Smooth muscle cell (in vitro differentiated cells): ENCODE measurements around the gene ARHGEF6. TPM values are rescaled to one million over a fixed set of nuclear protein-coding genes. Genes with fewer than 3 reads are reported as not detected.

Experiments
- DNase-seq: peaks from one replicate; lab custom pipeline; 2025; ENCODE audit not compliant: unreplicated experiment; lab: John Stamatoyannopoulos, UW
- H2AFZ ChIP-seq: fragments of 200-600 bp; sonication (generic); 2 replicates; pipeline ENCODE4 v1.6.0; 2016; ENCODE audit warnings: antibody characterized with exemption, low read depth, mild to moderate bottlenecking
- H3F3A ChIP-seq: fragments of 200-600 bp; sonication (generic); 2 replicates; pipeline ENCODE4 v1.6.0; 2017; ENCODE audit warnings: antibody characterized with exemption, low read depth
- H3K27ac ChIP-seq: fragments of 200-600 bp; sonication (generic); 2 replicates; pipeline ENCODE4 v1.5.1; 2016; ENCODE audit warnings: low read depth, mild to moderate bottlenecking
- H3K27me3 ChIP-seq: fragments of 200-600 bp; sonication (generic); 2 replicates; pipeline ENCODE4 v1.6.1; 2016; ENCODE audit warnings: low read depth, mild to moderate bottlenecking
- H3K36me3 ChIP-seq: fragments of 200-600 bp; sonication (generic); 2 replicates; pipeline ENCODE4 v1.5.1; 2016; ENCODE audit warnings: low read depth
- H3K4me1 ChIP-seq: fragments of 200-600 bp; sonication (generic); 2 replicates; pipeline ENCODE4 v1.5.1; 2016; ENCODE audit warnings: low read depth
- H3K4me2 ChIP-seq: fragments of 200-600 bp; sonication (generic); 2 replicates; pipeline ENCODE4 v1.6.0; 2016; ENCODE audit warnings: mild to moderate bottlenecking
- H3K4me3 ChIP-seq: fragments of 200-600 bp; sonication (generic); 2 replicates; pipeline ENCODE4 v1.5.1; 2016; ENCODE audit warnings: mild to moderate bottlenecking
- H3K79me2 ChIP-seq: fragments of 200-600 bp; sonication (generic); 2 replicates; pipeline ENCODE4 v1.6.0; 2016; ENCODE audit warnings: low read depth, mild to moderate bottlenecking
- H3K9ac ChIP-seq: fragments of 200-600 bp; sonication (generic); 2 replicates; pipeline ENCODE4 v1.6.0; 2016; ENCODE audit warnings: low read depth
- H3K9me3 ChIP-seq: fragments of 200-600 bp; sonication (generic); replicated peaks from 2 replicates; pipeline ENCODE4 v1.5.1; 2016; ENCODE audit warnings: low read depth
- H4K20me1 ChIP-seq: fragments of 200-600 bp; sonication (generic); 2 replicates; pipeline ENCODE4 v1.6.0; 2016; ENCODE audit warnings: low read depth
- WGBS: methylation state at CpG from one replicate; pipeline ENCODE4 v1.1.7; 2016; ENCODE audit warnings: low lambda C conversion rate; 5-methylcytosine and 5-hydroxymethylcytosine counted together
- polyA plus RNA-seq: library from polyadenylated mRNA; unstranded; fragments of >200 nt; fragmentation: Nextera tagmentation; extraction: Ambion mirVana; gene quantifications from 2 replicates; pipeline ENCODE4 v1.2.1, GENCODE V29; 2016
- total RNA-seq: library from RNA; depleted of rRNA; stranded (reverse); fragments of >200 nt; gene quantifications from 2 replicates; pipeline ENCODE4 v1.2.3, GENCODE V29; 2014
- TF ChIP-seq, protein P1 (sequence below): fragments of 200-600 bp; sonication (generic); IDR thresholded peaks from 2 replicates; pipeline ENCODE4 v1.5.1; 2017; ENCODE audit warnings: borderline replicate concordance, mild to moderate bottlenecking, antibody characterized with exemption; ENCODE audit not compliant: insufficient read depth, poor library complexity, severe bottlenecking

ARHGEF6 gene
- total and polyA plus RNA-seq, 2 experiments from 2014 or later: 2.9 to 4.5 TPM

DNA sequence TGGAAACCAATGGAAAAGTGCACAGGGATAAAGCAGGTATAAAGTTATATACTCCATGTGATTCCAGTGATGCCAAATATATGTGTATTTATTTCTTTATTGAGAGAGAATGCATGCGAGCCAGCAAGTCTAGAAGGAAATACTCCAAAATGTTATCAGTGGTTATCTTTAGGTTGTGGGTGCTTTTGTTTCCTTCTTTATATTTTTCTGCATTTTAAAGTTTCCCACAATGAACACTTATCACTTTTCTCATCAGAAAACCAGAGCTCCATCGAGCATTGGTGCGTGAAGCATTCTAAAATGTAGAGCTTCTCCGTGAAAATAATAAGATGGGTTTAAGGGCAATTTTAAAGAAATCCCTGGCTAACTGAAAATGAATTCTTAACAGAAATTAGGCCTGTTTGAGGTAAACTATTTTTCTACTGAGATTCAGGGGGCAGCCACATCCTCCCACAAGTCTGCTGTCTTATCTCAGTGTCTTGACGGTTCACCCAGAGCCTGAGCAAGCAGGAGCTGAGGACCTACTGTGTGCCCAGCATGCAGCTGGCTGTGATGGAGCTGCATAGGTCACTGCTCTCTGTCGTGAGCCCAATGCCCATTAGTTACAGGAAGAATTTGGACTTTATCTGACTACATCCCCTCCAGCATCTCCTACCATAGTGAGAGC lies 151.5 kb downstream of the ARHGEF6 start:
- Histone ChIP-seq H3K79me2 (no peaks in the 10 kb centered on the region), H3K4me2 (no peak overlapping the region), H3K4me3 (no peak overlapping the region), H3K9ac (no peak overlapping the region), H3F3A (no peaks in the 10 kb centered on the region), H2AFZ (no peak overlapping the region), H3K27ac (no peak overlapping the region), H3K9me3 (no peaks in the 10 kb centered on the region), H3K36me3 (no peaks in the 10 kb centered on the region), H4K20me1 (no peaks in the 10 kb centered on the region), H3K4me1 (no peaks in the 10 kb centered on the region), H3K27me3 (no peaks in the 10 kb centered on the region)
- no peak for DNase-seq
- WGBS: 63% methylated on average over 6 of the region's 6 CpGs
- TF ChIP-seq, protein P1, sequence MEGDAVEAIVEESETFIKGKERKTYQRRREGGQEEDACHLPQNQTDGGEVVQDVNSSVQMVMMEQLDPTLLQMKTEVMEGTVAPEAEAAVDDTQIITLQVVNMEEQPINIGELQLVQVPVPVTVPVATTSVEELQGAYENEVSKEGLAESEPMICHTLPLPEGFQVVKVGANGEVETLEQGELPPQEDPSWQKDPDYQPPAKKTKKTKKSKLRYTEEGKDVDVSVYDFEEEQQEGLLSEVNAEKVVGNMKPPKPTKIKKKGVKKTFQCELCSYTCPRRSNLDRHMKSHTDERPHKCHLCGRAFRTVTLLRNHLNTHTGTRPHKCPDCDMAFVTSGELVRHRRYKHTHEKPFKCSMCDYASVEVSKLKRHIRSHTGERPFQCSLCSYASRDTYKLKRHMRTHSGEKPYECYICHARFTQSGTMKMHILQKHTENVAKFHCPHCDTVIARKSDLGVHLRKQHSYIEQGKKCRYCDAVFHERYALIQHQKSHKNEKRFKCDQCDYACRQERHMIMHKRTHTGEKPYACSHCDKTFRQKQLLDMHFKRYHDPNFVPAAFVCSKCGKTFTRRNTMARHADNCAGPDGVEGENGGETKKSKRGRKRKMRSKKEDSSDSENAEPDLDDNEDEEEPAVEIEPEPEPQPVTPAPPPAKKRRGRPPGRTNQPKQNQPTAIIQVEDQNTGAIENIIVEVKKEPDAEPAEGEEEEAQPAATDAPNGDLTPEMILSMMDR: no peak

DNA sequence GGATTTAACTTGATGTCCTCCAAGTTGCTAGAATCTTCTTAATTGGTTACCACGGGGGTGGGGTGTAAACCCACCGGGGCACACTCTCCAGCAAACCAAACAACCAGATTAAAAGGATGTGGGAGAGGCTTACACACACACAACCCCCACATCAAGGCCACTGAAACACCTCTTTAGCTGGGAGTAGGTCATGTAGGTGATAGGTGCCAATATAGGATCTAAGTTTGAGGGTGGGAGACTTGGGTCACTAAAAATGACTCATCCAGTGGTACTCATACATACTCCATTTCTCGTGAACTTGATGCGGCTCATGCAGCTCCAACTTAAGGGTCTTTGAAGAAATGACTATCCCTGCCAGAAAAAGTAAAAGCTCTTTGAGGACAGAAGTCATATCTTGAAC lies 153.3 kb downstream of the ARHGEF6 start:
- no peaks in the 10 kb centered on the region for H3K9me3 ChIP-seq
- H4K20me1 ChIP-seq: no peaks in the 10 kb centered on the region
- 79% methylated on average over 4 of the region's 4 CpGs for WGBS
- H2AFZ ChIP-seq: no peak overlapping the region
- TF ChIP-seq, protein P1: no peak
- H3F3A ChIP-seq: no peaks in the 10 kb centered on the region
- no peak overlapping the region for H3K4me2 ChIP-seq
- no peaks in the 10 kb centered on the region for H3K4me1 ChIP-seq
- no peaks in the 10 kb centered on the region for H3K79me2 ChIP-seq
- no peak overlapping the region for H3K4me3 ChIP-seq
- DNase-seq: no peak
- H3K27ac ChIP-seq: no peak overlapping the region
- no peaks in the 10 kb centered on the region for H3K27me3 ChIP-seq
- H3K36me3 ChIP-seq: no peaks in the 10 kb centered on the region
- no peak overlapping the region for H3K9ac ChIP-seq

DNA sequence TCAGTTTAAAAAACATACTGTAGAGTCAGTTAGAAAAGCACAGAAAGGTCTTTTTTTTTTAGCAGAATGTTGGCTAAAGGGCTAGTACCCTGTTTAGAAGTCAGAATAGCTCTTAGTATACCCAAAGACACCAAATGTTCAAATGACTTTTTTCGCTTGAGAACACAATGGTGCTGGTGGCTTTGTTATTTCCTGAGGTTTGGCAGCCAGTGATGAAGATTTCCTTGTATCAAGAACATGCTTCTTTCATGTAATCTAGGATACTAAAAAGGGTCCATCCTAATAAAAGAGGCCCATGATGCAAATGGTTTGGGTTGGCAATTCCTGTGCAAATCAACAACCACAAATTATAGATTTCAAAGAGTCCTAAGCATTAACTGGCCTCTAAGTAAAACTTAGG lies 153.8 kb downstream of the ARHGEF6 start:
- 78% methylated on average over 1 of the region's 1 CpG for WGBS

More for the DNA sequence above, 153.8 kb downstream of the ARHGEF6 start:
- Histone ChIP-seq H3K79me2 (no peaks in the 10 kb centered on the region), H2AFZ (no peak overlapping the region), H3K9ac (no peak overlapping the region), H3K4me3 (no peak overlapping the region), H3K27ac (no peak overlapping the region), H3K9me3 (no peaks in the 10 kb centered on the region), H3F3A (no peaks in the 10 kb centered on the region), H4K20me1 (no peaks in the 10 kb centered on the region), H3K36me3 (no peaks in the 10 kb centered on the region), H3K4me2 (no peak overlapping the region), H3K4me1 (no peaks in the 10 kb centered on the region), H3K27me3 (no peaks in the 10 kb centered on the region)
- DNase-seq: no peak
- TF ChIP-seq, protein P1: no peak
